GM19468 (cell line): ENCODE results near the gene SCARF2.
"Not testable (repeated sequence)": the region's sequence is repeated elsewhere in the genome, so short reads cannot be mapped to it uniquely, and the experiment has no call there.

Experiments
- ATAC-seq: cut with Tn5 transposase; IDR thresholded peaks from one replicate; pipeline ENCODE4 v1.9.1; 2021; ENCODE audit warnings: mild to moderate bottlenecking, moderate library complexity, moderate number of reproducible peaks; ENCODE audit not compliant: unreplicated experiment; ENCODE audit errors: extremely low read depth

Gene SCARF2

GRCh38 chr22:20397498-20397897 is 40.1 kb downstream of the SCARF2 start:
- no peak for ATAC-seq

- no peak for ATAC-seq
These were observed 41.0 kb downstream of the SCARF2 start for GRCh38 chr22:20396639-20397038.

GRCh38 chr22:20395907-20396287 is 41.7 kb downstream of the SCARF2 start:
- no peak for ATAC-seq

- ATAC-seq, result no peak
These were observed 42.3 kb downstream of the SCARF2 start for GRCh38 chr22:20395181-20395906.

GRCh38 chr22:20393705-20394476 is 43.7 kb downstream of the SCARF2 start, which contains the start of gene ZNF74:
Gene ZNF74 (plus strand): TSS chr22:20394151. CDS start chr22:20394629, 478 bp downstream.
- ATAC-seq, result peak; percentile 71

- ATAC-seq, result no peak
These were observed 44.5 kb downstream of the SCARF2 start for GRCh38 chr22:20392983-20393704.

GRCh38 chr22:20392365-20392881 is 45.2 kb downstream of the SCARF2 start:
- not testable (repeated sequence) for ATAC-seq

- no peak for ATAC-seq
These were observed 46.4 kb downstream of the SCARF2 start for GRCh38 chr22:20391222-20391621.

GRCh38 chr22:20390394-20390907 is 47.2 kb downstream of the SCARF2 start:
- no peak for ATAC-seq

- no peak for ATAC-seq
These were observed 48.3 kb downstream of the SCARF2 start for GRCh38 chr22:20389288-20389687.

- no peak for ATAC-seq
These were observed 49.4 kb downstream of the SCARF2 start for GRCh38 chr22:20388200-20388599.

GRCh38 chr22:20386972-20387371 is 50.7 kb downstream of the SCARF2 start:
- ATAC-seq, result no peak

- no peak for ATAC-seq
These were observed 51.3 kb downstream of the SCARF2 start for GRCh38 chr22:20386336-20386735.

- ATAC-seq, result no peak
These were observed 52.8 kb downstream of the SCARF2 start for GRCh38 chr22:20384865-20385264.

- ATAC-seq, result no peak
These were observed 53.5 kb downstream of the SCARF2 start for GRCh38 chr22:20384171-20384570.

GRCh38 chr22:20383538-20383937 is 54.1 kb downstream of the SCARF2 start:
- ATAC-seq, result no peak

- ATAC-seq, result no peak
These were observed 57.1 kb downstream of the SCARF2 start for GRCh38 chr22:20380486-20380885.

GRCh38 chr22:20378684-20379083 is 58.9 kb downstream of the SCARF2 start:
- ATAC-seq, result not testable (repeated sequence)

GRCh38 chr22:20378110-20378509 is 59.5 kb downstream of the SCARF2 start:
- ATAC-seq, result no peak

GRCh38 chr22:20376983-20377382 is 60.6 kb downstream of the SCARF2 start:
- ATAC-seq, result not testable (repeated sequence)
